GM19023 (cell line): ENCODE results near the gene WWOX.

Experiments
- ATAC-seq: cut with Tn5 transposase; IDR thresholded peaks from one replicate; pipeline ENCODE4 v1.9.1; 2021; ENCODE audit warnings: mild to moderate bottlenecking, moderate library complexity; ENCODE audit not compliant: unreplicated experiment

Gene WWOX

DNA sequence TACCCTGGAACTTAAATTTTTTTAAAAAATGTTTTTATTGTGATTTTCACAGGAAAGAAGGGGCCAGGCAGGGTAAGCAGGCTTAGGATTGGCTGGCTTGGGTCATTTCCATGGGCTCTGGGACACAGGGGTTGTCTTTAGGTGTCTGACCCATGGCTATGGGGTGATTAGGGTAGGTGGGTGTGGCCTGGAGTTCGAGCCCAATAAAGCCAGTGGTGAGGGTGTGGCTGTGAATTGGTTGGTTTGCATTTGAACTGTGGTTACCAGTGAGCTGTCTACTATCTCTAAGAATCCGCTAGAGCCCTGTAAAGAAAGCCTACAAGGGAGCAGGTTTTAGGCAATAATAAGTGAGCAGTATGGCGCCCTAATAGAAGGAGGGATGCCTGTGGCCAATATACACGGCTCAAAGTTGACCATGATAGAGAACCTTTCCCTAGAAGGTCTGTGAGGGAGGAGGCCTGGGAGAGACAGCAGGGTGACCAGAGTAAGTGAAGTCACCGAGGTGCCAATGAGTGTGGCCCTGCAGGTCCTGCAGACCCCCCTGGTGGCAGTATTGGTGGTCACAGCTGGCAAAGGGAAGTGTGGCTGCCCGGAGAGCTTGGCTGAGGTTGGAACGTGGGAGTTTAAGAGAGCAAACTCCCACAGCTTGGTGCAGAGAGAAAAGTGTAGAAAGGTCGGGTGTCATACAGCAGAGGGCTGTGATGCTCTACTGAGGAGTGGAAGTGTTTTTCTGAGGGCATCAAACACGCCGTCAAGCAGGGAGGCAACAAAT lies 454.0 kb downstream of the WWOX start:
- no peak for ATAC-seq

DNA sequence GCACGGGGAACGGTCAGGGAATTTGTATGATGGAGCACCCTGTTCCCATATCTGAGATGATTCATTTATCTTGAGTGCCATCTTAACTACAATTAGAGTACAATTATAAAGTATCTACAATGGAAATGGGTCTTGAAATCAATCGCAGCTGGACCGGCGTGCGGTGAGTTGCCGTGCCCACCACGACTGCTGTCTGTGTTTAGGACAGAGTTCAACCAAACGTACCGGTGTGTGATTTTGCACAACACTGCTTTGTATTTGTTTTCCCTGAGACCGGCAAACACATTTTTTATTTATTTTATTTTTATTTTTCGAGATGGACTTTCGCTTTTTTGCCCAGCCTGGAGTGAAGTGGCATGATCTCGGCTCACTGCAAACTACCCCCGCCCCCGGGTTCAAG lies 457.0 kb downstream of the WWOX start:
- ATAC-seq: no peak

DNA sequence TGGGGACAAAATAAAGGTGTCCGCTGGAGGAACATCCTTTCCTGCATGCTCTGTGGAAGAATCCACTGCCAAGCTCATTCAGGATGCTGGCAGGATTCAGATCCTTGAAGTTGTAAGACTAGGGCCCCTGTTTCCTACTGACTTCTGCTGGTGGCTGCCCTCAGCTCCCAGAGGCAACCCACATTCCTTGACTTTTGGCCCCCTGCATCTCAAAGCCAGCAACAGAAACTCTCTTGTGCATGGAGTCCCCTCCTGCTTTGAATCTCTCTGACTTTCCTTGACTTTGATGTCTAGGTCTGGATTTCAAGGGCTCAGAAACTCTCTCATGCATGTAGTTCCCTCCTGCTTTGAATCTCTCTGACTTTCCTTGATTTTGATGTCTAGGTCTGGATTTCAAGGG lies 461.5 kb downstream of the WWOX start:
- no peak for ATAC-seq

DNA sequence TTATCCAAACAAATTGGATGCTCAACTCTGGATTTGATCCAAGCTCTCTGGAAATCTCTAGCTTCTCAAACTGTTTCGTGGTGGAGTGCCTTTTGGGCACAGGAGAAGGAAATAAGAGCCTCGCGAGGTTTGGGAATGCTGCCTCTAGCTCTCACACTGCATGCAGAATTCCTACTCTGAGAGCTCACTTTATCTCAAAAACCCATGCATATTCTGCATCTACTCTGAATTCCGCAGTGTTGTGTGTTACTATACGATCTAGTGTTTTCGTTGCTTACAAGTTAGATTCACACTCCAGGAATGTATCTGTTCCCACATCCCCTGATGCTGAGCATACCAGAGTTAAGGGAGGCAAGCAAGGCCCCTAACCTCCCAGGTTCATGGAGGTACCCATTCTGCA lies 462.7 kb downstream of the WWOX start:
- ATAC-seq: no peak

DNA sequence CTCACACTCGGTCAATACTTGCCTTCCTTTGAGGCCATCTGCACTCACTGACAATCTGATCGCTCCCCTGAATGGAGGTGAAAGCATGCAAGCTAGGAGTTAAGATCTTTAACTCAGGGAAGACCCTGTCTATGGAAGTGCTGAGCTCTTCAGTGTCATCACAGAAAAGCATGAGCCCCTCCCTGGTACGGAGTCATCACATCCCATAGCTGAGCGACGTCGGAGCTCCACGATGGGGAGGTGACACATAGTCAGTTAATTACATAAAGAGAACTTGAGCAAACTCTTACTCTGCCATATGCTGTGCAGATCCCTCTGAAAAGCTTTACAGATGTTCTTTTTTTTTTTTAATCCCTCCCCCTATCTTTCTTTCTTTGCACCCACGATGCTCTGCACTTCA lies 463.2 kb downstream of the WWOX start:
- no peak for ATAC-seq

DNA sequence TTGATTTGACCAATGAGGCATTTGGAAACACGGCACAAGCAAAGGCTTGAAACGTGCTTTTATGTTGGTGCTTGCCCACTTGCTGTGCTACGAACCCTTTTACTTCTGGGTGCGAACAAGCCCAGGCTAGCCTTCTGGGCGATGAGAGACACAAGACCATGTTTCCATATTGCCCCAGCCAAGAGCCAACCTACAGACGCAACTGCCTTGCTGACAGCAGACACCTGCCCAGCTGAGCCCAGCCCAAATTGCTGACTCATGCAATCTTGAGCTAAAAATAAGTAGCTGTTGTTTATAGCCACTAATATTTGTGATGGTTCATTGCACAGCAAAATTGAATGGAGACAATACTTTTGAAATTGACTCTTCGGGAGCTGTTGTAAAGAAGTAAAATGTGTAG lies 464.5 kb downstream of the WWOX start:
- no peak for ATAC-seq

DNA sequence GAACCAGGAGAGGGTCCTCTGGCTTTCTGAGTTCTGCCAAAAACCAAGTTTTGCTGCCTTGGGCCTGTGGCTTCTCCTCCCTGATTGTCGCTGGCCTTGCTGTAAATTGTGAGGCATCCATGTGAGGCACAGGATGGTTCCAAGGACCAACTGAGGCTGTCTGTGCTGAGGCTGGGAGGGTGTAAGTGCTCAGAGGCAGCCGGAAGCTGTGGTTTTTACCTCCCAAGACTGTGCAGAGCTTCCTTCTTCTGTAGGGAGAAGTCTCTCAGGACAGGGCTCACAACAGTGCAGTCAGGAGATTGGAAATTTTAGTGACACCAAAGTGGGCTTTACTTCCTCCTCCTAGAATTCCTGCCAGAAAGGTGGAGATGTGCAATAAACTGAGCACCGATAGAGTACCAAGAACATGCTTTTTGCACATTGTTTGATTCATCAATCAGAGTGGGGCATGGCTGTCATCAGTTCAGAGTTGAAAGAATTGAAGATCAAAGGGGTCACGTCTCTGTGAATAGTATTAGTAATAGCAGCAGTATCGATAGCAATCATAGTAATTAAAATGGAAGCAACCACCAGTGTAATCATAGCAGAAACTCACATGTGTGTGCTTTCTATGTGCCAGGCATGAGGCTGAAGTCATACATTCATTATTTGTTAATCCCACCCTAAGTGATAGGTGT lies 467.1 kb downstream of the WWOX start:
- ATAC-seq: no peak

DNA sequence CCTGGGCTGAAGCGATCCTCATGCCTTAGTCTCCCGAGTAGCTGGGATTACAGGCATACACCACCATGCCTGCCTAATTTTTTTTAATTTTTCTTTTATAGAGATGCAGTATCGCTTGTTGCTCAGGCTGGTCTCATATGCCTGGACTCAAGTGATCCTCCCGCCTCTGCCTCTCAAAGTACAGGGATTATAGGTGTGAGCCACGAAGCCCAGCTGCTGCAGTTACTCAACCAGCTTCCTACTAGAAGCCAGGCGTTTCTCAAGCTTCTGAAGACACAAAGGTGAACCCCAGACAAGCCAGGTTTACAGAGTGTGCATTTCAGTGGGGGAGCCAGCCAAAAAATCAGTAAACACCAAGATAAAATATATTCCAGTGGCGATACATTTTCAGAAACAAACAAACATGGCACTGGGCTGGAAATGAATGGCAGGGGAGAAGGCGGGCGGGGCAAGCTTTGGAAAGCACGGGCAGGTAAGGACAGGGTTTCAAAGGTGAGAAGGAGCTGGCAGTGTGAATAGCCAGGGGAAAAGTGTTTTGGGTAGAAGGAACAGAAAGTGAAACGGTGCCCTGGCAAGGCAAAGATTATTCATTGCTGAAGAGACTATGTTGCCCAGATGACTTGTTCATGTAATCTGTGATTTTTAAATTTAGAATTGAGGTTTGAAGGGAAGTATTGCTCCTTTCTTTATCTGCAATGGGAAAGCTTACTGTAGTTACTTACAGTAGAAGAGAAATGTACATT lies 471.1 kb downstream of the WWOX start:
- no peak for ATAC-seq

DNA sequence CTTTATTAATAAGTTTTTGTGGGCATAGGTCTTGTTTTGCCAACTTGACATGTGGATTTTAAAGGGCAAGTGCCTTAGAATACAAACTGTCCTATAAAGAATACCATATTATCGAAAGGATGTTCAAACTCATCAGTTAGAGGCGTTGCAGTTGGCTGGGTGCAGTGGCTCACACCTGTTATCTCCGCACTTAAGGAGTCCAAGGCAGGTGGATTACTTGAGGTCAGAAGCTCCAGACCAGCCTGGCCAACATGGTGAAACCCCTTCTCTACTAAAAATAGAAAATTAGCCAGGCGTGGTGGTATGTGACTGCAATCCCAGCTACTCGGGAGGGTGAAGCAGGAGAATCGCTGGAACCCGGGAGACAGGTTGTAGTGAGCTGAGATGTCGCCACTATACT lies 472.0 kb downstream of the WWOX start:
- no peak for ATAC-seq

DNA sequence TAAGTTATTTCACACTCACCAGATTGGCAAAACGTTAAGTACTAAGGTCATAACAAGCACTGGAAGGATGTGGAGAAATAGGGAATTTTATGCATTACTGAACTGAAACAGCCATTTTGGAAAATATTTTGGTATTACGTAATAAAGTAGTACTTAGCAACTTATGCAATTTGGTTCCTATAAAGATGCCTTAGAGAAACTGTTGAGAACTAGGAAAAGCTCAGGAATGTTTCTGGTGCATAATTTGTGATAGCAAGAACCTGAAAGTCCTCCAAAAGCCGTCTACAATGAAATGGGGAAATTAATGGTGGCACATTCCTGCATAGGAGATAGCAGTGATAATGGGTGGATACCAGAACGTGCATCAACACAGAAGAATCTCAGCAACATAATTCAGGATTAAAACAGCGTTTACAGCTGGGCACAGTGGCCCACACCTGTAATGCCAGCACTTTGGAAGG lies 472.5 kb downstream of the WWOX start:
- no peak for ATAC-seq

DNA sequence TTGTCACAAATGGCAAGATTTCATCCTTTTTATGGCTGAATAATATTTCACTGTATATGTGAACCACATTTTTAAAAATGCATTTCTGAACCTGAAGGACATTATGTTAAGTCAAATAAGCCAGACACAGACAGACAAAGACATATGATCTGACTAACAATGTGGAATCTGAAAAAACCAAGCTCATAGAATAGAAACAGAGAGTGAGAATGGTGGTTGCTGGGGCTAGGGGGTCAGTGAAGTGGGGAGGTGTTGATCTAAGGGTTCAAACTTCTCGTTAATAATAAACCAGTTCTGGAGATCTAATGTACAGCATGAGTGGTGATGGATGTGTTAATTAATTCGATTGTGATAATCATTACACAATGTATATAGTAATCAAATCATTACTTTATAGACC lies 475.1 kb downstream of the WWOX start:
- ATAC-seq: no peak

DNA sequence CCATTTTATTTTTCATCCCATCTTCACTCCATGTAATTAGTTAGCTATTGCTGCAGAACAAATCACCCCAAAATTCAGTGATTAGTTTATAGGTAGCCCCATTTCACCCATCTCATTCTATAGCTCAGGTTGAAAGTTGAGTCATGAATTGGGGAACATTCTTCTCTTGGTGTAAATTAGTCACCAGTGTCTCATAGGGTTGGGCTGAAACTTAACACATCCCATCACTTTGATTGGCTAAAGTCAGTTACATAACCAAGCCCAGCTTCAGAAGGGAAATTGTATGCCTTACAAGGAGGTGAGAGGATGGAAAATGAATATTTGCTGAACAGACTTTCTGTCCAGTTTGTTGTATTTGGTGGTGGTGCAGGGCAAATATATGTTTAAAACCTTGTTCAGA lies 477.5 kb downstream of the WWOX start:
- no peak for ATAC-seq

DNA sequence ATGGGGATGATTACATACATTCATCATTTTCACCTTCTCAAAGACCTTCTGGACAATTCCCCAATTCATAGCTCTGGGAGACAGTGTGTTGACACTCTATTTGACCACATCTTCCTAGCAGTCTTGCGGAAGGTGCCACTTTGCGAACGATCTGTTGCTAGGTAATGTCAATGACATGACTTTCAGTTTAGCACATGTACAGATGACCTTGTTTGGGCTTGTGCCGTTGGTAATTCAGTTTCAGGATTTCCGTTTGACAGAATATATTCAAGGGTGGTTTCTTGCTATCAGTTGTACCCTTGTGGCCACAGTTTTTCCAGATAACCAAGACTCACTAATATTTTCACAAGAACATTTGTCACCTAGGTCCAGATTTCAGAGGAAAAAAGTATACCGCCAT lies 478.2 kb downstream of the WWOX start:
- no peak for ATAC-seq

DNA sequence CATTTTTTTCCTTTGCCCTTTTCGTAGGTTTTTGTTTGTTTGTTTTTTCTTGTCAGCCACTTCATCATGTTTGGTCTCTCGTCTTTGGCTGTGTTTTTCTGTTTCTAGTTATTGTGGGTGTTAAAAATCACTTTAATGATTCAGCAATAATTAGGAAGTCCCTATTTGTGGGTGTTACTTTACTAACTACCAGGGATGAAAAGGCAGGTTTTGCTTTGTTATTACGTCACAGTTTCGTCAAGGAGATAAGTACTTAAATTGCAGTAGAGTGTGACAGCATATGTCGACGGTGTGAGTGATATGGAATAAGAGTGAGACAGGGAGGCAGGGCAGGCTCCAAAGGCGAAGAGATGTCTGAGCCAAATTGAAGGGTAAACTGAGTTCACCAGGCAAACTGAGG lies 479.6 kb downstream of the WWOX start:
- no peak for ATAC-seq

DNA sequence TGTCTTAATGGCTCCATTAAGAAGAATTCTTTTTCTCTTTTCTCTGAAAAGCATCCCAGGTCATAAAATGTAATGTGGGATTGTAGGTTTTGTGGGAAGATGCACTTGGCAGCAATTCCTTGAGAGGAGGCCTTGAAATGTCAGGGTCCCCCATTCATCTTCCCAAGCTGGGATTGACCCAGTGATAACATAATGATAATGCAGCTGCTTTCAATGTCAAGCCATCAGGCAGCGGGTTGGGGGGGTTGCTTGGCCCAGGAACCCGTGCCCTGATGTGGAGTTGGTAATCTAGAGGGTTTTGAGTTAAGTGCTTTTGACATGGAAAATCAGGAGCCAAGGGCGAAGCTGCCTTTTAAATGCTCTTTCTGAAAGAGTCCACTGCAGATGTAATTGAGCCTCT lies 484.0 kb downstream of the WWOX start:
- ATAC-seq: no peak

DNA sequence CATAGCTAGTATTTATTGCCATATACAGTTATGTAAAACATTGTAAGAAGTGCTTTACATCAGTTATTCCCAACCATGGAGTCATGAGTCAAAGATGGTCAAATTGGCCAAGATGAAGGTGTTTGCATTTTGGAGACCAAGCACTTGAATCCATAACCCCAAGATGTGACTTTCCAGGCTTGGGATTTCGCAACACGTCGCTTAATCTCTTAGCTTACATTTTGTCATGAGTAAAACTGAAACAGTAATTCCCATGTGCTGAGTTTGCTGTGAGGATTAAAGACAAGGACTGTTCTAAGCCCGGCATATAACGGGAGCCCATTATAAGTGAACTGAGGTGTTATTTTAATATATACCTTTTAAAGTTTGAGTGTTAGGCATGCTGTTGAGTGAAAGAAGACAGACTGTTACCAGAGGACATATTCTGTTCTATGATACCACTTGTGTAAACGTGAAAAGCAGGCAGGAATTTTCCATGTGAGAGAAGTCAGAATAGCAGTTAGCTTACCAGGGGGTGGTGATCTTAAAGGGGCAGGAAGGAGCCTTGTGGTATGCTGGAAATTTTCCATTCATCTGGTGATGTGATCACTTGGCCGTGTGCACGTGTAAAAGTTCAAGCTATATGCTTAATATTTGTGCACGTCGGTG lies 484.9 kb downstream of the WWOX start:
- no peak for ATAC-seq

DNA sequence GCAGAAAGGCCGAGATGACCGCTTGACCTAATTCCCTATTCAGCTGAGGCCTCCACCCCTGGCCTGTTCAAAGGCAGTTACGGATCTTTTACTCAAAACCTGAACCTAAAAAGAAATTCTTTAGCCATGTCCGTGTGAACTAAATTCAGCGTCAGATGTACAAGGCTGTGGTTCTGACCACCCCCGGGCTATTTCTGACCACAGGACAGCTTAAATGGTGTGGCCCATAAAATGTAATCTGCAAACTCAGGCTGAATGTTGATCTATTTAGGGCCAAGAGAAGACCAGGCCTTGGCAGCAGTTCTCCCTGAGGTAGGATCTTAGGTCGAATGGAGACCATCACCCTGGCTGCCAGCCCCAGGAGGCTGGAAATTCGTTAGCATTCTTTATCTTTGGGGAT lies 485.5 kb downstream of the WWOX start:
- no peak for ATAC-seq

DNA sequence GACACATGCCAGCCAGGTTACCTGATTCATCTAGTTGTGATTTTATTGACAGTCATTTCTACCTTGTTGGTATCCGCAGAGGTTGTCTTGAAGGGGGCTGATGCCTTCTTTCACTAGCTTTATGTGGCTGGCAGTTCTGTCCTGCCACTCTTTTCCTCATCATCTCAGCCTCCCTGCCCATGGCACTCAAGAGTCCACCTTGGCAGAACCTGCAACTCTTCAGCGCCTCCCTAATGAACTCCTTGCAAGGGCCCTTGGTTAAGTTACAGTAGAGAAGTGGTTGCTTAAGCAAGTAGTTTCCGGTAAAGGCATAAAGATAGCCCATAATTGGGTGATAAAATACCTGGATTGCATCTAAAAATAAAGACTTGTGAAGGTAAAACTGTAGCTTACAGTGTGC lies 489.9 kb downstream of the WWOX start:
- ATAC-seq: no peak

DNA sequence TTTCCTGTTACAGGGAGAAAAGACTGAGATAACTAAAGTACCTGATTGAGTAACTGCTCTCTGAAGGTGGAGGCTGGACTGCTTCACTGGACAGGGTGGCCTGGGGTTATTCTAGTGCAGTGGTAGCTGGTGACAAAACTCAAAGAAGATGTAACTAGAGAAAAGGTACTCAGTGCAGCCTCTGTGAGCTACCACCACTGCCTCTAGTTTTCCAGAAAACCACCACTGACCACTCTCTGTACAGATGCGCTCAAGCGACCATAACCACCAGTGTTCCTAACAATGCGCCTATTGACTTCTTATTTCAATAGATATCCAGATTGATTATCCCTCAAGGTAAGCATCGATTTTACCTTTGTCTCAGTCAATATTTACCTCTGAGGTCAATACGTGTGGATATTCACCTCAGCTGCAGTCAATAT lies 492.2 kb downstream of the WWOX start:
- ATAC-seq: no peak

DNA sequence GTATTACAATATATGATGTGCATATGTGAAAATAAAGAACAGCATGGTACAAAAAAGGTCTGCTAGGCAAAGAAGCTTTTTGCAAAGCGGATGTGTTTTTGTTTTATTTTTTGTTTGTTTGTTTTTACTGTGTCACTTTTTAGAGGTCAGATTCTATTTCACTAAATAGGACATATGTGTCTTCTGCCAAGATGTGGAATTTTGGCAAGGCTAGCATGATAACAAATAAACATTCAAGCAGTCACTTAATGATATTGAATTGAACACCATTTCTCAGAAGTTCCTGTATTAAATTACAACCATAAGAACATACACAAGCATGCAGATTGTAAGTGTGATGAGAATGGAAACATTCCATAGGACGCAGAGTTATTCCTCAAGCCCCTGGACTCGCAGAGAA lies 492.7 kb downstream of the WWOX start:
- no peak for ATAC-seq

DNA sequence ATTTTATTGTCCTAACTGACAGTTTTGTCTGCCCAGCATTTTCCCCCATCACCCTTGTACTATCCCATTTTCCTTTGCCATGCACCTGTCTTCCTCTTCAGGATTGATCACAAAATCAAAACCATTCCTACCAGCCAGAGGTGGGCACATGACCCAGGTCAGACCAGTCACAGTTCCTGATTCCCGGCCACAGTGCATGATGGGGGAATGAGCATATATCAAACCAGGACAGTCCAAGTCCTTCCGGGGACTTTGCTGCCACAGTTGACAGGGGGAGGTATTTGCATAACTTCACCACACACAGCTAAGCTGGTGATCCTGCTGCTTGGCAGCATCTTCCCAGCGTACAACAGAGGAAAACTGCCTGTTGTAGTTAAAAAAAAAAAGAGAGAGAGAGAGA lies 493.9 kb downstream of the WWOX start:
- ATAC-seq: no peak
